ENCODE data around the gene DIPK1C. TPM values are rescaled to one million over a fixed set of nuclear protein-coding genes. Genes with fewer than 3 reads are reported as not detected.

Gene DIPK1C
- total RNA-seq, 1 donor from 2014 or later, result not detected

DNA sequence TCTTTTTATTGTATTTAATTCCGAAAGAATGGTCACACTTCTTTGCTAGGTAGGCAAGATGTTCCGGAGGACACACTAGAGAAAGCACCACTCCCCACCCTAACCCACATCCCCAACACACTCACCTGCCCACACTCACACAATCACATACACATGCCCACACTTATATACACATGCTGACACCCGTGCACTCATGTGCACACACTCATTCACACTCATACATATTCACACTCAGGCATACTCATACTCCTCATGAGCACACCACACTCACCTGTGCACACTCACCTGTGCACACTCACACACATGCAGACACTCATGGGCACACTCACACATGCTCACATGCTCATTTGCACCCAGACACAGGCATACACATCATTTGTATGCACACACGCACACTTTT is 21.4 kb downstream of the DIPK1C start:
- DNase-seq (ENCODE audit: low read depth), result no peak

DNA sequence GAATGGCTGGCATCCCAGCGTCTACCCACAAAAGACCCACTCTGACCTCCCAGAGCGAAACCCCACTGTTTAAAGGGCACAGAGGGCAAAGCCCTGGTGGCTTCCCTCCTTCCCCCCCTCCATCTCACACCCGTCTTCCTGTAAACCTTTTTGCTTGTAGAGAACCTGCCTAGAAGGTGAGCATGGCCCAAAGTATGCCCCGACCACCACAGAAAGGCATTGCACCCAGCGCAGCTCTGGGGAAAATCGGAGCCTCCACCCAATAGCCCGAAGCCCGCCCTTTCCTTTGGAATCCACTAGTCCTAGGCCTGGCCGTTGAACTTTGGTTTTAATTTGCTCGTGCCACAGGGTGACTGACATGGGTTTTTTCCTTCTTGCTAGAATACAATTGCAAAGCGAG is 22.6 kb downstream of the DIPK1C start:
- Histone ChIP-seq H3K9ac (ENCODE audit: low read length) (no peak overlapping the region), H3K36me3 (ENCODE audit: insufficient read depth, low read length) (no peaks in the 10 kb centered on the region), H3K9me3 (ENCODE audit: insufficient read depth, low read depth, low read length) (no peaks in the 10 kb centered on the region), H3K27me3 (ENCODE audit: insufficient read depth, low read length) (no peaks in the 10 kb centered on the region), H3K4me1 (ENCODE audit: insufficient read depth, low read length) (no peaks in the 10 kb centered on the region), H4K20me1 (ENCODE audit: insufficient read depth, low read length) (no peaks in the 10 kb centered on the region), H3K79me2 (ENCODE audit: insufficient read depth, low read length) (no peaks in the 10 kb centered on the region), H3K4me2 (ENCODE audit: low read length) (no peak overlapping the region), H3K4me3 (ENCODE audit: insufficient read depth, low read depth, low read length) (no peak overlapping the region), H2AFZ (ENCODE audit: low read depth, low read length) (no peak overlapping the region), H3K27ac (ENCODE audit: low read depth, low read length) (no peak overlapping the region)
- Mint-ChIP-seq H3K27ac (ENCODE audit: unreplicated experiment) (no peak overlapping the region), H3K27me3 (ENCODE audit: low read depth, unreplicated experiment) (peaks cover 12% of the 10 kb centered on the region), H3K4me1 (ENCODE audit: low read depth, unreplicated experiment) (no peaks in the 10 kb centered on the region), H3K4me3 (ENCODE audit: unreplicated experiment) (no peak overlapping the region), H3K36me3 (ENCODE audit: low read depth, unreplicated experiment) (no peaks in the 10 kb centered on the region), H3K9me3 (ENCODE audit: unreplicated experiment) (no peaks in the 10 kb centered on the region)
- no peak for FAIRE-seq
- DNase-seq (ENCODE audit: low read depth), result no peak
- no peak for TF ChIP-seq EZH2 (IDR thresholded peaks at IDR 0.05; ENCODE audit: insufficient read depth, low read length)
- TF ChIP-seq, protein P1, sequence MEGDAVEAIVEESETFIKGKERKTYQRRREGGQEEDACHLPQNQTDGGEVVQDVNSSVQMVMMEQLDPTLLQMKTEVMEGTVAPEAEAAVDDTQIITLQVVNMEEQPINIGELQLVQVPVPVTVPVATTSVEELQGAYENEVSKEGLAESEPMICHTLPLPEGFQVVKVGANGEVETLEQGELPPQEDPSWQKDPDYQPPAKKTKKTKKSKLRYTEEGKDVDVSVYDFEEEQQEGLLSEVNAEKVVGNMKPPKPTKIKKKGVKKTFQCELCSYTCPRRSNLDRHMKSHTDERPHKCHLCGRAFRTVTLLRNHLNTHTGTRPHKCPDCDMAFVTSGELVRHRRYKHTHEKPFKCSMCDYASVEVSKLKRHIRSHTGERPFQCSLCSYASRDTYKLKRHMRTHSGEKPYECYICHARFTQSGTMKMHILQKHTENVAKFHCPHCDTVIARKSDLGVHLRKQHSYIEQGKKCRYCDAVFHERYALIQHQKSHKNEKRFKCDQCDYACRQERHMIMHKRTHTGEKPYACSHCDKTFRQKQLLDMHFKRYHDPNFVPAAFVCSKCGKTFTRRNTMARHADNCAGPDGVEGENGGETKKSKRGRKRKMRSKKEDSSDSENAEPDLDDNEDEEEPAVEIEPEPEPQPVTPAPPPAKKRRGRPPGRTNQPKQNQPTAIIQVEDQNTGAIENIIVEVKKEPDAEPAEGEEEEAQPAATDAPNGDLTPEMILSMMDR (IDR thresholded peaks at IDR 0.05; ENCODE audit: insufficient read depth, low read depth, low read length), result no peak

More for the DNA sequence above, 21.4 kb downstream of the DIPK1C start:
- no peaks in the 10 kb centered on the region for H3K9me3 Mint-ChIP-seq (ENCODE audit: unreplicated experiment)
- no peaks in the 10 kb centered on the region for H3K4me1 Mint-ChIP-seq (ENCODE audit: low read depth, unreplicated experiment)
- Histone ChIP-seq H4K20me1 (ENCODE audit: insufficient read depth, low read length) (no peaks in the 10 kb centered on the region), H2AFZ (ENCODE audit: low read depth, low read length) (no peak overlapping the region), H3K27ac (ENCODE audit: low read depth, low read length) (no peak overlapping the region), H3K27me3 (ENCODE audit: insufficient read depth, low read length) (no peaks in the 10 kb centered on the region), H3K4me1 (ENCODE audit: insufficient read depth, low read length) (no peaks in the 10 kb centered on the region), H3K79me2 (ENCODE audit: insufficient read depth, low read length) (no peaks in the 10 kb centered on the region), H3K9ac (ENCODE audit: low read length) (no peak overlapping the region), H3K36me3 (ENCODE audit: insufficient read depth, low read length) (no peaks in the 10 kb centered on the region), H3K4me3 (ENCODE audit: insufficient read depth, low read depth, low read length) (no peak overlapping the region), H3K9me3 (ENCODE audit: insufficient read depth, low read depth, low read length) (no peaks in the 10 kb centered on the region), H3K4me2 (ENCODE audit: low read length) (no peak overlapping the region)
- no peak overlapping the region for H3K27ac Mint-ChIP-seq (ENCODE audit: unreplicated experiment)
- no peak for TF ChIP-seq EZH2 (IDR thresholded peaks at IDR 0.05; ENCODE audit: insufficient read depth, low read length)
- TF ChIP-seq, protein P1 (IDR thresholded peaks at IDR 0.05; ENCODE audit: insufficient read depth, low read depth, low read length), result no peak
- FAIRE-seq, result no peak
- peaks cover 9% of the 10 kb centered on the region for H3K27me3 Mint-ChIP-seq (ENCODE audit: low read depth, unreplicated experiment)
- no peak overlapping the region for H3K4me3 Mint-ChIP-seq (ENCODE audit: unreplicated experiment)
- no peaks in the 10 kb centered on the region for H3K36me3 Mint-ChIP-seq (ENCODE audit: low read depth, unreplicated experiment)

- Histone ChIP-seq H3K4me2 (ENCODE audit: low read length) (no peak overlapping the region), H3K4me1 (ENCODE audit: insufficient read depth, low read length) (no peaks in the 10 kb centered on the region), H3K79me2 (ENCODE audit: insufficient read depth, low read length) (no peaks in the 10 kb centered on the region), H3K9ac (ENCODE audit: low read length) (no peak overlapping the region), H2AFZ (ENCODE audit: low read depth, low read length) (no peak overlapping the region), H3K36me3 (ENCODE audit: insufficient read depth, low read length) (no peaks in the 10 kb centered on the region), H3K4me3 (ENCODE audit: insufficient read depth, low read depth, low read length) (no peak overlapping the region), H3K27ac (ENCODE audit: low read depth, low read length) (no peak overlapping the region), H3K9me3 (ENCODE audit: insufficient read depth, low read depth, low read length) (no peaks in the 10 kb centered on the region), H4K20me1 (ENCODE audit: insufficient read depth, low read length) (no peaks in the 10 kb centered on the region), H3K27me3 (ENCODE audit: insufficient read depth, low read length) (no peaks in the 10 kb centered on the region)
- Mint-ChIP-seq H3K4me1 (ENCODE audit: low read depth, unreplicated experiment) (peaks cover 2% of the 10 kb centered on the region), H3K27me3 (ENCODE audit: low read depth, unreplicated experiment) (peaks cover 13% of the 10 kb centered on the region), H3K4me3 (ENCODE audit: unreplicated experiment) (no peak overlapping the region), H3K9me3 (ENCODE audit: unreplicated experiment) (peaks cover 15% of the 10 kb centered on the region), H3K36me3 (ENCODE audit: low read depth, unreplicated experiment) (peaks cover 3% of the 10 kb centered on the region), H3K27ac (ENCODE audit: unreplicated experiment) (no peak overlapping the region)
- DNase-seq (ENCODE audit: low read depth) (no peak), FAIRE-seq (no peak)
- TF ChIP-seq EZH2 (IDR thresholded peaks at IDR 0.05; ENCODE audit: insufficient read depth, low read length), result no peak
- TF ChIP-seq, protein P1 (IDR thresholded peaks at IDR 0.05; ENCODE audit: insufficient read depth, low read depth, low read length), result no peak
Observed at GRCh38 chr18:74430806-74431571, 26.1 kb downstream of the DIPK1C start.

Data from astrocyte (in vitro differentiated cells and primary cell).